CD4-positive, alpha-beta T cell treated with Interleukin-1 beta for 1 hour (primary cell): Measurements from ENCODE around the gene FBXW4.

Experiments used
- DNase-seq, 2 donors: peaks; one replicate each; pipeline ENCODE4 v3.0.0-alpha.2; 2020 to 2022

FBXW4 gene

DNA sequence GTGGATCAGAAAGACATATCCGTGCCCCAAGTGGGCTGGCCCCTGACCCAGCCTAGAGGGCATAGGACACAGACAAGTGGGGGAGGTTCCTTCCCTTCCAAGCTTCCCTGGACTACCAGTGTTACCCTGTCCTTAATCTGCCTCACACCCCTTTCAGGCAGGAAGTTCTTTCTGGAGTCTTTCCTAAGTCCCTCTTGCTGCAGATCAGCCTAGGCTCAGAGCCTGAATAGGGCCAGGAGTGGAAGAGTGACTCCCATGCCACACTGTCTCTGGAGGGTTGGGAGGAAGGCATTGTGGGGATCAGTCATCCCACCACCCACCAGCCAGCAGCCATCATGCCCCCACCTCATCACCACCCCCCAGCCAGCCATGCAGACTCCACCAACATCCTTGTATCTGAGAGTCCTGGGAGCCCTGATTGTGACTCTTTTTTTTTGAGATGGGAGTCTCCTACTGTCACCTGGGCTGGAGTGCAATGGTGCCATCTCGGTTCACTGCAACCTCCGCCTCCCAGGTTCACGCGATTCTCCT lies 129.5 kb downstream of the FBXW4 start:
- no peak for DNase-seq

DNA sequence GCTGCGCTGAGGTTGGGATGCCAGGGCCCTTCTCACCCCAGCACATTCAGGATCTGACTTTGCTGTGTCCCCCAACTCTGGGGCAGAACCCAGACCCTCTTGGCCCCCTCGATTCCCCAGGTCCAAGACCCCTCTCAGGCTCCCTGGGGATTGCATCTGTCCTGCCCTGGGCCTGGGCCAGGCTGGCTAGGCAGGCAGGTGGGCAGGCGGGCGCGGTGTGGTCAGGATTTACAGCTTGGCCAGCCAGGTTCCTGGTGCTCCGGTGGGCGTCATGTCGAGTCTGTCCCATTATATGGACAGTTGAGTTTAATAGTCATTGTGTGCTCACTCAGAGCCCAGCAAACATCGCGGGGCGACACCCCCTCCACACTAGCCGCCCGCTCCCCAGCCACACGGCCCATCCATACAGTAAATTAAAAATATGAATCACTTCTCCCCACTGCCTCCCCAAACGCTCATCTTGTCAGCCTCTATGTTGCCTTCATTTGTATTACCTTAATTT lies 130.4 kb downstream of the FBXW4 start:
- DNase-seq = no peak

DNA sequence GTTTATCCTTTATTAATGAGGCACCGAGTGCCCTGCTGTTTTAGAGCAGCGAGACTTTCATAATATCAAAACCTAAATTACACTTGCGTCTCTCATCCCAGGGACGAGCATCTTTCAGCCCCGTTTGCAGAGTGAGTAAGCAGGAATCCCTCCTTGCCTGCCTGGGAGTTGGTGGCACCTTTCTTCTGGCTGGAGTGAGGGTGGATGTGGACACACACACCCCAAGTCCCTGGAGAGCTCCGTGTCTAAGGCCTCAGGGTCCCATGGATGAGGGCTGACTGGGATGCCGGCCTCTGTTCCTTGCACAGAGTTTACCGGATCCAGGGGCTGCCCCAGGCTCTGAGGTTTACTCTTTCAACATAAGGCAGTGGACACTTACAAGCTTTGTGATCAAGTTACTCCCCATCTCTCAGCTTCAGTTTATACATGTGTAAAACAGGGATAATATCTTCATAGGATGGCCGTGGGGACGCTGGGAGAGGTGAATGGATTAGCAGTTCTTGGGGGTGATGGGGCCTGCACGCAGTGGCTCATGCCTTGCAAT lies 131.4 kb downstream of the FBXW4 start:
- no peak for DNase-seq

DNA sequence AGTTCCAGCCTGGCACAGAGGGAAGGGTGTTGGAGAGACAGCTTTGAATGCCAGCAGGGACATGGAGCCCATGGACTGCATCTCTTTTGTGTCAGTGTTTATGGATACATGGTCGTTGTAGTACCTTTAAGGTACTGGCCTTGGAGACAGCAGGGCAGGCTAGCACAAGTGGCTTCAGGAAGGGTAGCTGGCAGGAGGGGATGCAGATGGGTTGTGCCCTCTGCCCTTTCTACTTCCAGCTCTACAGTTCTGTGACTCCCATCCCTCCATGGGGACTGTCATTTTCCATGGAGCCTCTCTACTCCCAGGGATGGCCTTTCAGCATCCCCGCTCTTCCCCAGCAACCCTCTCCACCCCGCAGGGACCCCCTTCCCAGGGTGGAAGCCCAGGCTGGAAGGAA lies 132.0 kb downstream of the FBXW4 start:
- no peak for DNase-seq

DNA sequence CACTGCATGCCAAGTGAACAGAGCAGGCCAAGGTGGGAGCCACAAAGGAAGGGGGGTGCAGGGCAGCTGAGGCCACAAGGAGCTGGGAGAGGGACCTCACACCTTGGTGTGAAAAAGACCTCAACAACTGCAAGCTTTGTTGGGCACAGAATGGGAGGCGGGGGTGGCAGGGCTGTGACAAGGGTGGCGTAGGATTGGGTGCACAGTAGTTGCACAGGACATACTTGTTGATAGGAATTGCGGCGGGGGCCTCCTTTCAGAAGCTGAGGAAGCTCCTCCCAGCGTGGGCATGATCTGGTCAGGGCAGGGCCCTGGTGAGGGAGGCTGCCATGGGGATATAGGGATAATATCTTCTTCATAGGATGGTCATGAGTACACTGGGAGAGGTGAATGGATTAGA lies 132.7 kb downstream of the FBXW4 start:
- no peak for DNase-seq

DNA sequence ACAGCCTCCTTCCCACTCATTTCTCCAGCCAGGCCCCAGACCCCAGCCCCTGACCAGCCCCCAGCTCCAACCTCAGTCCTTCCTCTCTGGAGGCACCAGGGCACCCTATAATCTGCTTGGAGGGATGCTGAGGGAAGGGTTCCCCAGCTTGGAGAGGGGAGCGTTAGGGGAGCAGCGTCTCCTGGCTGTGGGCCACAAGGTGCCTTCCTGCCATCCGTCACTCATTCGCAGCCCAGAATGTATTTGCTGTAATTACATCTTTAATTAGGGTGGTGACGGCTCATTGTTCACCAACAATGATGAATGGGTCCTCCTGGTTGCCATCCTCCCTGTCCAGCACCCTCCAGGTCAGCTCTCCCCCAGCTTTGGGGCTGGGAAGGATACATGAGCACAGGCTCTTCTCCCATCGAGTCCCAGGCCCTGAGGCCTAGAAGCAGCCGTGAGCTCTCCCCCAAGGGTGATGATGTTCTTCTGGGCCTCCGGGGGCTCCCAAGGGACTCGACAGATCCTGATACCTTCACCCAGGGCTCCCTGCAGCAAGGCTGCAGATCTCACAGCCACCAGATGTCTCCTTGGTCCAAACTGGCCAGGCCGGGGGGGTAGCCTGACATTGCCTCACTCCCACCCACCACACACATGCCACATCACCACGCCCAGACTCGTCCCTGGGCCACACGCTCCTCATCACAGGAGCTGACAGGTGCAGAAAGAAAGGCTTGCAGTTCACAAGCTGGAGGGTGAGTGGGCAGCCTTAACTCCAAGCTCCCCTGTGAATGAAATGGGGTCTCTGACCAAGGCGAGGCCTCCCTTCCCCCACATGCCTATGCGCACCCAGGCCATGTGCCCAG lies 133.7 kb downstream of the FBXW4 start:
- DNase-seq = no peak
